WTC11 (cell line): ENCODE results near the gene FOXRED1.

Source experiments
- ATF2 ChIP-seq: sonication (generic); formaldehyde crosslinking; IDR thresholded peaks from 2 replicates; pipeline ENCODE4 v1.8.1; 2022; ENCODE audit warnings: low read depth, missing genetic modification reagents, borderline replicate concordance
- ATF3 ChIP-seq: sonication (generic); formaldehyde crosslinking; conservative IDR thresholded peaks from 2 replicates; pipeline ENCODE4 v1.8.1; 2022; ENCODE audit warnings: mild to moderate bottlenecking, missing genetic modification reagents
- CBFB ChIP-seq: sonication (generic); formaldehyde crosslinking; IDR thresholded peaks from 2 replicates; pipeline ENCODE4 v1.8.1; 2022; ENCODE audit warnings: mild to moderate bottlenecking, low read depth, missing genetic modification reagents
- CTCF ChIP-seq: fragments of 200-600 bp; IDR thresholded peaks from 2 replicates; pipeline ENCODE4 v1.8.0; 2022; ENCODE audit warnings: antibody characterized with exemption
- FOXP4 ChIP-seq: sonication (generic); formaldehyde crosslinking; IDR thresholded peaks from 2 replicates; pipeline ENCODE4 v1.8.0; 2022; ENCODE audit warnings: mild to moderate bottlenecking, missing genetic modification reagents
- KAT7 ChIP-seq: sonication (generic); formaldehyde crosslinking; IDR thresholded peaks from 2 replicates; pipeline ENCODE4 v1.8.1; 2023; ENCODE audit warnings: missing genetic modification reagents, mild to moderate bottlenecking, borderline replicate concordance
- SP1 ChIP-seq: sonication (generic); formaldehyde crosslinking; conservative IDR thresholded peaks from 2 replicates; pipeline ENCODE4 v1.8.1; 2022; ENCODE audit warnings: missing genetic modification reagents
- TEAD4 ChIP-seq: sonication (generic); formaldehyde crosslinking; IDR thresholded peaks from 2 replicates; pipeline ENCODE4 v1.8.0; 2022; ENCODE audit warnings: mild to moderate bottlenecking, missing genetic modification reagents
- TP53 ChIP-seq: sonication (generic); formaldehyde crosslinking; IDR thresholded peaks from 2 replicates; pipeline ENCODE4 v1.8.1; 2023; ENCODE audit warnings: mild to moderate bottlenecking, missing genetic modification reagents
- USF2 ChIP-seq: sonication (generic); formaldehyde crosslinking; IDR thresholded peaks from 2 replicates; pipeline ENCODE4 v1.8.1; 2023; ENCODE audit warnings: mild to moderate bottlenecking, missing genetic modification reagents, moderate library complexity
- ZNF232 ChIP-seq: sonication (generic); formaldehyde crosslinking; IDR thresholded peaks from 2 replicates; pipeline ENCODE4 v1.8.0; 2022; ENCODE audit warnings: mild to moderate bottlenecking, missing genetic modification reagents
- ZNF416 ChIP-seq: fragments of 250-450 bp; sonication (Bioruptor Pico); IDR thresholded peaks from 2 replicates; pipeline ENCODE4 v1.9.0; 2021; ENCODE audit warnings: mild to moderate bottlenecking, inconsistent platforms

GRCh38 chr11:126297004-126297403 is 28.1 kb downstream of the FOXRED1 start:
- no peak for TF ChIP-seq CTCF
- no peak for TF ChIP-seq FOXP4 (CRISPR knock-in tag)
- no peak for TF ChIP-seq TEAD4
- no peak for TF ChIP-seq ATF3 (CRISPR knock-in tag)
- no peak for TF ChIP-seq USF2 (CRISPR knock-in tag)
- no peak for TF ChIP-seq ZNF232 (CRISPR knock-in tag)
- TF ChIP-seq ZNF416: no peak
- no peak for TF ChIP-seq CBFB (CRISPR knock-in tag)
- TF ChIP-seq ATF2 (CRISPR knock-in tag): no peak
- no peak for TF ChIP-seq SP1 (CRISPR knock-in tag)
- TF ChIP-seq TP53 (CRISPR knock-in tag): no peak
- TF ChIP-seq KAT7: no peak
